Panc1 (cell line): ENCODE data around the gene SSC5D. TPM values are rescaled to one million over a fixed set of nuclear protein-coding genes. Genes with fewer than 3 reads are reported as not detected.

Experiments used
- ATAC-seq: fragments of 200-7000 bp; cut with Tn5 transposase; 2 replicates; pipeline ENCODE4 v1.9.1; 2020; ENCODE audit warnings: mild to moderate bottlenecking, moderate library complexity
- BruUV-seq: library from RNA; stranded (reverse); fragments of 400-500 nt; replicated peaks from 2 replicates; lab custom pipeline; 2021; lab: Mats Ljungman, UMichigan
- CTCF ChIA-PET: fragments of 300-600 bp; sonication (Branson Sonifier 250); formaldehyde crosslinking; loops from one replicate; lab custom pipeline; 2022; ENCODE audit warnings: antibody characterized with exemption; lab: Charles Lee
- POLR2A ChIA-PET: fragments of 300-600 bp; sonication (Branson Sonifier 250); formaldehyde crosslinking; loops from one replicate; lab custom pipeline; 2022; ENCODE audit warnings: antibody characterized with exemption; lab: Charles Lee
- DNase-seq: peaks from one replicate; pipeline ENCODE4 v3.0.0-alpha.2; 2010; ENCODE audit warnings: low read depth, low spot score
- H3K27ac ChIP-seq: 2 replicates; pipeline ENCODE4 v1.5.1; 2011; ENCODE audit warnings: mild to moderate bottlenecking, low read length, inconsistent platforms
- H3K27me3 ChIP-seq: fragments of 200-500 bp; sonication (Bioruptor generic); 2 replicates; pipeline ENCODE4 v1.6.0; 2014; ENCODE audit warnings: low read length, inconsistent platforms; ENCODE audit not compliant: control insufficient read depth, insufficient read depth
- H3K36me3 ChIP-seq: fragments of 200-500 bp; sonication (Bioruptor generic); 2 replicates; pipeline ENCODE4 v1.5.1; 2014; ENCODE audit warnings: inconsistent platforms, mild to moderate bottlenecking, low read length, moderate library complexity; ENCODE audit not compliant: control insufficient read depth, insufficient read depth
- H3K4me1 ChIP-seq: 2 replicates; pipeline ENCODE4 v1.5.1; 2011; ENCODE audit warnings: inconsistent platforms, mild to moderate bottlenecking, low read length, moderate library complexity; ENCODE audit not compliant: control insufficient read depth, insufficient read depth
- H3K4me3 ChIP-seq, 2 experiments: 2 replicates each; pipeline ENCODE4 v1.5.1; 2011 to 2012; ENCODE audit warnings: low read depth in 2 of 2, low read length in 2 of 2, mild to moderate bottlenecking in 2 of 2, inconsistent platforms in 1 of 2, moderate library complexity in 1 of 2
- H3K9me3 ChIP-seq: fragments of 200-500 bp; sonication (Bioruptor generic); 2 replicates; pipeline ENCODE4 v1.5.1; 2014; ENCODE audit warnings: low read depth, mild to moderate bottlenecking, inconsistent platforms, low read length, moderate library complexity; ENCODE audit not compliant: control insufficient read depth, insufficient read depth
- CTCF ChIP-seq: fragments of 450-650 bp; IDR thresholded peaks from 2 replicates; pipeline ENCODE4 v1.5.1; 2017; ENCODE audit warnings: mild to moderate bottlenecking
- POLR2AphosphoS5 ChIP-seq: IDR thresholded peaks from 2 replicates; pipeline ENCODE4 v1.6.1; 2012; ENCODE audit warnings: mild to moderate bottlenecking, low read depth, low read length, moderate library complexity
- REST ChIP-seq, 2 experiments: IDR thresholded peaks; 2 replicates each; pipeline ENCODE4 v1.6.1; 2011 to 2012; ENCODE audit warnings: low read depth in 2 of 2, control low read depth in 1 of 2, low read length in 1 of 2, mild to moderate bottlenecking in 1 of 2, moderate library complexity in 1 of 2; ENCODE audit not compliant: insufficient read depth in 1 of 2
- SIN3A ChIP-seq: IDR thresholded peaks from 2 replicates; pipeline ENCODE4 v1.6.1; 2012; ENCODE audit warnings: low read depth, mild to moderate bottlenecking, low read length, moderate library complexity, borderline replicate concordance; ENCODE audit not compliant: insufficient read depth
- in situ Hi-C: cut with HindIII; loops from 2 replicates; pipeline ENCODE4 v1.10.0; 2016; ENCODE audit warnings: low sequenced_read_pairs, low pct_unique_long_range_greater_than_20kb
- intact Hi-C: fragments of 100-400 bp; cut with micrococcal nuclease; formaldehyde crosslinking; loops from one replicate; pipeline ENCODE4 v1.10.0; 2022; ENCODE audit not compliant: unreplicated experiment
- total RNA-seq: library from RNA; stranded (reverse); gene quantifications from one replicate; pipeline ENCODE4 v1.2.1, GENCODE V29; 2021; ENCODE audit not compliant: unreplicated experiment

The SSC5D gene
- total RNA-seq, 1 experiment from 2014 or later: 13.0 TPM

- POLR2A ChIA-PET: interaction anchor here (0.7 kb wide), 1 partner anchor 91 kb away, joined by 4 read pairs; no protein-coding TSS in a partner anchor
- H3K27me3 ChIP-seq: no peaks in the 10 kb centered on the region
- peaks cover 56% of the 10 kb centered on the region for H3K4me1 ChIP-seq
- no peak for TF ChIP-seq REST (IDR thresholded peaks at IDR 0.05; ENCODE audit: insufficient read depth in 1 of 2, low read depth in 2 of 2, low read length in 1 of 2)
- TF ChIP-seq CTCF: no peak
- TF ChIP-seq SIN3A: no peak
- in situ Hi-C loops (no loop called here), intact Hi-C loops (loop anchor here (5.0 kb wide), 1 partner anchor 36 kb away; the partner anchor contains the start of gene ZNF579)
- BruUV-seq: no TSS peak
- ATAC-seq: 0 out of 2 replicates have a peak, but pooled peaks have one; percentile 0
- no peaks in the 10 kb centered on the region for H3K36me3 ChIP-seq
- H3K27ac ChIP-seq: peak overlapping the region; percentile 94
- no peaks in the 10 kb centered on the region for H3K9me3 ChIP-seq
- no peak for DNase-seq
- CTCF ChIA-PET: no interaction called here
- no peak overlapping the region for H3K4me3 ChIP-seq
Observed at GRCh38 chr19:55546011-55546410, 57.8 kb downstream of the SSC5D start.

- POLR2A ChIA-PET: interaction anchor here (0.7 kb wide), 1 partner anchor 90 kb away, joined by 4 read pairs; no protein-coding TSS in a partner anchor
- intact Hi-C loops (loop anchor here (5.0 kb wide), 1 partner anchor 35 kb away; the partner anchor contains the start of gene ZNF579), in situ Hi-C loops (no loop called here)
- H3K9me3 ChIP-seq: no peaks in the 10 kb centered on the region
- peaks cover 56% of the 10 kb centered on the region for H3K4me1 ChIP-seq
- DNase-seq (peak; percentile 53), ATAC-seq (peak; percentile 64)
- no TSS peak for BruUV-seq
- CTCF ChIA-PET: no interaction called here
- H3K27ac ChIP-seq: peak overlapping the region; percentile 94
- no peaks in the 10 kb centered on the region for H3K36me3 ChIP-seq
- TF ChIP-seq POLR2AphosphoS5: no peak
- no peaks in the 10 kb centered on the region for H3K27me3 ChIP-seq
- peak overlapping the region; percentile 6 to 43 for H3K4me3 ChIP-seq
Observed at GRCh38 chr19:55546822-55547614, 58.8 kb downstream of the SSC5D start.
